GM19238 (cell line): ENCODE results near the gene MAGEA2.
"Not testable (repeated sequence)": the region's sequence is repeated elsewhere in the genome, so short reads cannot be mapped to it uniquely, and the experiment has no call there.

ENCODE experiments used
- DNase-seq: peaks from one replicate; pipeline ENCODE4 v3.0.0; 2011; ENCODE audit warnings: low spot score; ENCODE audit not compliant: insufficient read length

MAGEA2 gene, protein sequence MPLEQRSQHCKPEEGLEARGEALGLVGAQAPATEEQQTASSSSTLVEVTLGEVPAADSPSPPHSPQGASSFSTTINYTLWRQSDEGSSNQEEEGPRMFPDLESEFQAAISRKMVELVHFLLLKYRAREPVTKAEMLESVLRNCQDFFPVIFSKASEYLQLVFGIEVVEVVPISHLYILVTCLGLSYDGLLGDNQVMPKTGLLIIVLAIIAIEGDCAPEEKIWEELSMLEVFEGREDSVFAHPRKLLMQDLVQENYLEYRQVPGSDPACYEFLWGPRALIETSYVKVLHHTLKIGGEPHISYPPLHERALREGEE

GRCh38 chrX:152753686-152754650 is at the start of gene MAGEA2:
Gene MAGEA2 (minus strand): TSS chrX:152753842. CDS start chrX:152751363, 2,479 bp downstream.
- not testable (repeated sequence) for DNase-seq

DNA sequence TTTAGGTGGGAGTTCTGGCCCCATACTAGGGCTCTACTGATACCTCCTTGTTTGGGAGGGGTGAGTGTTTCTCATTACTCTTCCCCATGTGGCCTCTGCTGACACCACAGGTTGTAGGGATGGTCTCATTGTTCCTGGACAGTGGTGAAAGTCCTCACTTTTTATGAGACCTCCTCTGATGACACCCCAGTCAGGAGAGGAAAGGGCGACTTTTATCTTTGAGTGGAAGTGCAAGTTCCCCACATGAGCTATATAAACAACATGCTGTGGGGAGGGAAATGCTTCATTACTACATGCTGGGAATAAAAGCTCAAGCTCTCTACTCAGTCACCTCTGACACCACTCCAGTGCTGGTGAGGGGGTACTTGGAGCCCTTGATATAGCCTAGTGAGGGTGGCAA is 45.3 kb upstream of the MAGEA2 start:
- DNase-seq, result no peak

GRCh38 chrX:152787062-152787461 is 33.4 kb upstream of the MAGEA2 start:
- DNase-seq, result not testable (repeated sequence)

DNA sequence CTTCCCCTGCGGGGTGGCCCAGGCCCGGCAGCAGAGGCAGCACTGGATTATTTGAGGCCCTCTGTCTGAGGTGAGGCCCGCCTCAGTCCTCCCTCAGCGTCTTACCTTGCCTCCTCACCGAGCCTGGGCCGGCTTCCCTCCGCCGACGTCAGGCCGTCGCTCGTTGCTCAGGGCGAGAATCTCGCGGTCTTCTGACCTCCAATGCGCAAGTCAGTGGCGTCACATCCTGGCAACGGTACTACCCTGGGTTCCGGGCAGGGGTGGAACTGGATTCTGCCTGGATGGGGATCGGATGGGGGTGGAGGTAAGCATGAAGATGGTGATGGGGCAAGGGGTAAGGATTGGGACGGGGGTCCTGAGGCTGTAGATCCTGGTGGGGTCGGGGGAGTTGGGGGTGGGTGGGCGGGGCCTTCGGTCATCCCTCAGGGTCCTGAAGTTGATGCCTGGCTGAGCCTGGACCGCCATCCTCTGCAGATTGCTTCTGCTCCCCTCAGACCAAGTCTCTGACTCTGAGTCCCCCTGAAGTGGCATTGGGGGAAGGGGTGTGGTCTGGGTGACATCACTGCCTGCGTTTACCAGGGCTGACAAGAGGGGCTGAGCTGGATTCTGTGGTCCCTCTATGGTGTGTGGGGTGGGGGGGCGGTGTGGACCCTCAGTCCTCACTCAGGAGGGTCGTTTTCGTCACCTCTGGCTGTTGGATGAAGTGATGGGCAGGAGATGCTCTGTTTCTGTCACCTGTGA is 16.1 kb upstream of the MAGEA2 start, which contains the start of gene MAGEA6:
TSS of gene MAGEA6 (minus strand) at position 141 of the 741 bp plus-strand sequence. CDS start 2,039 bp downstream, outside the sequence.
- not testable (repeated sequence) for DNase-seq

GRCh38 chrX:152766562-152766961 is 12.9 kb upstream of the MAGEA2 start:
- not testable (repeated sequence) for DNase-seq

- DNase-seq, result not testable (repeated sequence)
Measured at GRCh38 chrX:152761582-152761981, 7.9 kb upstream of the MAGEA2 start.

DNA sequence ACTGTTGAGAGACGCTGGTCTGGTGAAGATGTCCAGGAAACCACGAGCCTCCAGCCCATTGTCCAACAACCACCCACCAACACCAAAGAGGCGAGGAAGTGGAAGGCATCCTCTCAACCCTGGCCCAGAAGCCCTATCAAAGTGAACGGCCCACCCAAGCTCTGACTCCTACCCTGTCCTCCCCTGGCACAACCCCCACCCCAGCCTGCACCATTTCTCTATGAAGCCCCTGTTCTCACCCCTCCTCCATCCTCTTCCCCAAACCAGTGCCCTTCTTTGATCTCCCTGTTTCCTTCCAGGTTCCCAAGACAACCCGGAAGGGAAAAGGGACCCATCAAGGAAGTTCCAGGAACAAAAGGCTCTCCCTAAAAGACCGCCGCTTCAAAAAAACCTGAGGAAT is 5.9 kb upstream of the MAGEA2 start:
- not testable (repeated sequence) for DNase-seq

- DNase-seq, result not testable (repeated sequence)
Measured at GRCh38 chrX:152758918-152759317, 5.3 kb upstream of the MAGEA2 start, which contains the start of gene CSAG3. Gene CSAG3 (plus strand): TSS chrX:152759218.

DNA sequence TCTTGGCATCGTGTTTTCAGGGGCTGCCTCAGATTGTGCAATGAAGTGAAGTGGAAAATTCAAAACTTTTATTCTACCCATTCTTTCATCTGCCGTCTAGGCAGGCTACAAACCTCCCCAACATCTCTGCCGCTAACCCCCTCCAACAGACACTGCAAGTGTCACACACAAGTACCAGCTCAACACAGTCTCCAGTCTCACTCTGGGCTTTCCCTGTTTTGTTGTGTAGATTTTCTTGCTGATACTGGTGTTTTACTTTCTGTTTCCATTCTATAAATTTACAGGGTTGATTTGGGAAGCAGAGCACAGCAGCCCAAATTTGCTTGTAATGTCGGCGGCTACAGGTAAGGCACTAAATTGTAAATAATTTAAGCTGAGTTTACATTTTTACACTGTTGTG is 1.2 kb upstream of the MAGEA2 start:
- DNase-seq, result not testable (repeated sequence)

DNA sequence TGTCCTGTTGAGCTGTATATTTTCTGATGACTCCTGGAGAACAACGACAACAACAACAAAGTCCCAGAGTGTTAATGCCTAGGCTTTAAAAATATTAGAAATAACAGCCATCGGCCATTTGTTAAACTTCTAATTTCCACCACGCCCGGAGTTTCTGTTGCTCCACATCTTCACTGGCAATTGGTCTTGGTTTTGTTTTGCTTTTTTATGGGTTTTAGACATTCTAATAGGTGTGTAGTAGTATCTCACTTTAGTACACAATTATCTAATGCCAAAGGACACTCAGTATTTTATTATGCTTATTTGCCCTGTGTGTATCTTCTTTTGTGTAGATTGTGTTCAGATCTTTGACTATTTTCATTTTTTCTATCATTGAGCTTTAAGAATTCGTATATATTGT is 15.1 kb downstream of the MAGEA2 start:
- DNase-seq, result no peak

DNA sequence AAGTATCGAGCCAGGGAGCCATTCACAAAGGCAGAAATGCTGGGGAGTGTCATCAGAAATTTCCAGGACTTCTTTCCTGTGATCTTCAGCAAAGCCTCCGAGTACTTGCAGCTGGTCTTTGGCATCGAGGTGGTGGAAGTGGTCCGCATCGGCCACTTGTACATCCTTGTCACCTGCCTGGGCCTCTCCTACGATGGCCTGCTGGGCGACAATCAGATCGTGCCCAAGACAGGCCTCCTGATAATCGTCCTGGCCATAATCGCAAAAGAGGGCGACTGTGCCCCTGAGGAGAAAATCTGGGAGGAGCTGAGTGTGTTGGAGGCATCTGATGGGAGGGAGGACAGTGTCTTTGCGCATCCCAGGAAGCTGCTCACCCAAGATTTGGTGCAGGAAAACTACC is 17.1 kb downstream of the MAGEA2 start:
- not testable (repeated sequence) for DNase-seq

- no peak for DNase-seq
Measured at GRCh38 chrX:152735860-152736511, 17.7 kb downstream of the MAGEA2 start.

DNA sequence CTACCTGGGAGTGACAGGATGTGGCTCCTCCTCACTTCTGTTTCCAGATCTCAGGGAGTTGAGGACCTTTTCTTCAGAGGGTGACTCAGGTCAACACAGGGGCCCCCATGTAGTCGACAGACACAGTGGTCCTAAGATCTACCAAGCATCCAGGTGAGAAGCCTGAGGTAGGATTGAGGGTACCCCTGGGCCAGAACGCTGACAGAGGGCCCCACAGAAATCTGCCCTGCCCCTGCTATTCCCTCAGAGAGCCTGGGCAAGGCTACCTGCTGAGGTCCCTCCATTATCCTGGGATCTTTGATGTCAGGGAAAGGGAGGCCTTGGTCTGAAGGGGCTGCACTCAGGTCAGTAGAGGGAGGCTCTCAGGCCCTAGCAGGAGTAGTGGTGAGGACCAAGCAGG is 18.5 kb downstream of the MAGEA2 start:
- no peak for DNase-seq

- DNase-seq, result not testable (repeated sequence)
Measured at GRCh38 chrX:152734143-152734858, 19.3 kb downstream of the MAGEA2 start.

DNA sequence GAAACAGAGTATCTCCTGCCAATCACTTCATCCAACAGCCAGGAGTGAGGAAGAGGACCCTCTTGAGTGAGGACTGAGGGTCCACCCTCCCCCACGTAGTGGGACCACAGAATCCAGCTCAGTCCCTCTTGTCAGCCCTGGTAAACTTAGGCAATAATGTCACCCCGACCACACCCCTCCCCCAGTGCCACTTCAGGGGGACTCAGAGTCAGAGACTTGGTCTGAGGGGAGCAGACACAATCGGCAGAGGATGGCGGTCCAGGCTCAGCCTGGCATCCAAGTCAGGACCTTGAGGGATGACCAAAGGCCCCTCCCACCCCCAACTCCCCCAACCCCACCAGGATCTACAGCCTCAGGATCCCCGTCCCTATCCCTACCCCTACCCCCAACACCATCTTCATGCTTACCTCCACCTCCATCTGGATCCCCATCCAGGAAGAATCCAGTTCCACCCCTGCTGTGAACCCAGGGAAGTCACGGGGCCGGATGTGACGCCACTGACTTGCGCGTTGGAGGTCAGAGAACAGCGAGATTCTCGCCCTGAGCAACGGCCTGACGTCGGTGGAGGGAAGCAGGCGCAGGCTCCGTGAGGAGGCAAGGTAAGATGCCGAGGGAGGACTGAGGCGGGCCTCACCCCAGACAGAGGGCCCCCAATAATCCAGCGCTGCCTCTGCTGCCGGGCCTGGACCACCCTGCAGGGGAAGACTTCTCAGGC is 20.2 kb downstream of the MAGEA2 start, which contains the start of the genes CSAG1 and MAGEA12:
TSS of gene CSAG1 (minus strand) at position 461 of the 715 bp plus-strand sequence. CDS start 1,261 bp downstream, outside the sequence.
TSS of gene MAGEA12 (plus strand) at position 497 of the 715 bp plus-strand sequence. CDS start 2,405 bp downstream, outside the sequence.
- DNase-seq, result no peak

GRCh38 chrX:152725409-152725808 is 28.2 kb downstream of the MAGEA2 start:
- no peak for DNase-seq

- not testable (repeated sequence) for DNase-seq
Measured at GRCh38 chrX:152713815-152714787, 39.5 kb downstream of the MAGEA2 start, which contains the start of gene MAGEA2B. Gene MAGEA2B (plus strand): TSS chrX:152714628. CDS start chrX:152717107, 2,479 bp downstream.

GRCh38 chrX:152713195-152713594 is 40.4 kb downstream of the MAGEA2 start:
- not testable (repeated sequence) for DNase-seq
